Measurements from ENCODE around the gene ZNF428.

The ZNF428 gene

GRCh38 chr19:43619262-43620060 lies at the start of gene ZNF428:
Gene ZNF428 (minus strand): TSS chr19:43619629. CDS start chr19:43614304, 5,325 bp downstream.
- DNase-seq (ENCODE audit: extremely low read depth, low read depth) = peak; percentile 65

GRCh38 chr19:43668406-43669109 lies 49.1 kb upstream of the ZNF428 start:
- TF ChIP-seq CTCF (IDR thresholded peaks at IDR 0.05; ENCODE audit: low read depth, low read length) = no peak
- peak; percentile 100 for DNase-seq (ENCODE audit: extremely low read depth, low read depth)

More at GRCh38 chr19:43619262-43620060, at the start of gene ZNF428:
- no peak; the same call in 1 of the 2 replicates for TF ChIP-seq CTCF (IDR thresholded peaks at IDR 0.05; ENCODE audit: low read depth, low read length)

- DNase-seq (ENCODE audit: extremely low read depth, low read depth) = no peak
- no peak for TF ChIP-seq CTCF (IDR thresholded peaks at IDR 0.05; ENCODE audit: low read depth, low read length)
These were observed 48.5 kb upstream of the ZNF428 start for GRCh38 chr19:43667876-43668405.

GRCh38 chr19:43667126-43667875 lies 47.9 kb upstream of the ZNF428 start:
- no peak for TF ChIP-seq CTCF (IDR thresholded peaks at IDR 0.05; ENCODE audit: low read depth, low read length)
- no peak for DNase-seq (ENCODE audit: extremely low read depth, low read depth)

GRCh38 chr19:43664018-43664417 lies 44.6 kb upstream of the ZNF428 start:
- DNase-seq (ENCODE audit: extremely low read depth, low read depth) = no peak
- no peak for TF ChIP-seq CTCF (IDR thresholded peaks at IDR 0.05; ENCODE audit: low read depth, low read length)

- peak; percentile 31 for TF ChIP-seq CTCF (IDR thresholded peaks at IDR 0.05; ENCODE audit: low read depth, low read length)
- DNase-seq (ENCODE audit: extremely low read depth, low read depth) = no peak
These were observed 43.1 kb upstream of the ZNF428 start for GRCh38 chr19:43662487-43662886.

All from AG09319 (cell line).